ENCODE measurements around the gene HSP90AA1.
"Not testable (repeated sequence)": the region's sequence is repeated elsewhere in the genome, so short reads cannot be mapped to it uniquely, and the experiment has no call there.

The HSP90AA1 gene

GRCh38 chr14:102086972-102087761 is at the start of gene HSP90AA1:
Gene HSP90AA1, minus strand, starts transcription at chr14:102087044. Its CDS starts 666 bp downstream, at chr14:102086378.
- Histone ChIP-seq H3K4me3 (ENCODE audit: low read depth, low read length) (peak within 1 kb of the TSS; percentile 98), H3K27me3 (ENCODE audit: control insufficient read depth, insufficient read depth, low read length) (no peaks in the 10 kb centered on the region), H3K27ac (ENCODE audit: low read depth, low read length) (peak within 1 kb of the TSS; percentile 97), H3K4me1 (ENCODE audit: control insufficient read depth, insufficient read depth, low read length) (peaks cover 15% of the 10 kb centered on the region), H3K9ac (ENCODE audit: low read depth, low read length) (peak within 1 kb of the TSS; percentile 93), H3K36me3 (ENCODE audit: control insufficient read depth, insufficient read depth, low read length) (peaks cover 40% of the 10 kb centered on the region), H3K9me3 (ENCODE audit: control insufficient read depth, insufficient read depth, low read length) (no peaks in the 10 kb centered on the region)

GRCh38 chr14:102135456-102135855 is 48.6 kb upstream of the HSP90AA1 start:
- H3K4me1 ChIP-seq (ENCODE audit: control insufficient read depth, insufficient read depth, low read length); H3K4me3 ChIP-seq (ENCODE audit: low read depth, low read length); H3K9ac ChIP-seq (ENCODE audit: low read depth, low read length); H3K9me3 ChIP-seq (ENCODE audit: control insufficient read depth, insufficient read depth, low read length); H3K36me3 ChIP-seq (ENCODE audit: control insufficient read depth, insufficient read depth, low read length); H3K27ac ChIP-seq (ENCODE audit: low read depth, low read length); H3K27me3 ChIP-seq (ENCODE audit: control insufficient read depth, insufficient read depth, low read length): not testable (repeated sequence)

GRCh38 chr14:102134719-102135118 is 47.9 kb upstream of the HSP90AA1 start:
- H3K4me3 ChIP-seq (ENCODE audit: low read depth, low read length); H3K36me3 ChIP-seq (ENCODE audit: control insufficient read depth, insufficient read depth, low read length); H3K27me3 ChIP-seq (ENCODE audit: control insufficient read depth, insufficient read depth, low read length); H3K4me1 ChIP-seq (ENCODE audit: control insufficient read depth, insufficient read depth, low read length); H3K27ac ChIP-seq (ENCODE audit: low read depth, low read length); H3K9ac ChIP-seq (ENCODE audit: low read depth, low read length); H3K9me3 ChIP-seq (ENCODE audit: control insufficient read depth, insufficient read depth, low read length): not testable (repeated sequence)

- not testable (repeated sequence) for H3K36me3 ChIP-seq (ENCODE audit: control insufficient read depth, insufficient read depth, low read length); H3K9me3 ChIP-seq (ENCODE audit: control insufficient read depth, insufficient read depth, low read length); H3K4me1 ChIP-seq (ENCODE audit: control insufficient read depth, insufficient read depth, low read length); H3K9ac ChIP-seq (ENCODE audit: low read depth, low read length); H3K4me3 ChIP-seq (ENCODE audit: low read depth, low read length); H3K27ac ChIP-seq (ENCODE audit: low read depth, low read length); H3K27me3 ChIP-seq (ENCODE audit: control insufficient read depth, insufficient read depth, low read length)
These were observed 47.2 kb upstream of the HSP90AA1 start for GRCh38 chr14:102134021-102134420.

DNA sequence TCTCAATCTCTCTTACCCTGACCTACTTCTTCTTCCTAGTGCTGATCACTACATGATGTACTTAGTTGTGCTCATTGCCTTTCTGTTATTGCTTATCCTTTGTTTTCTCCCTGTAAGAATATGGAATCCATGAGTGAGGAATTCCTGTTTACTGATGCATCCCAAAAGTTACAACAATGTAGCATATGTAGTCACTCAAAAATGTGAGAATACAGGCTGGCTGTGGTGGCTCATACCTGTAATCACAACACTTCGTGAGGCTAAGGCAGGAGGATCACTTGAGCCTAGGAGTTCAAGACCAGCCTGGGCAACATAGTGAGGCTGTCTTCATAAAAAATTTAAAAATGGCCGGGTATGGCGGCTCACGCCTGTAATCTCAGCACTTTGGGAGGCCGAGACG is 44.9 kb upstream of the HSP90AA1 start:
- no peaks in the 10 kb centered on the region for H3K27me3 ChIP-seq (ENCODE audit: control insufficient read depth, insufficient read depth, low read length)
- H3K9me3 ChIP-seq (ENCODE audit: control insufficient read depth, insufficient read depth, low read length), result no peaks in the 10 kb centered on the region
- H3K27ac ChIP-seq (ENCODE audit: low read depth, low read length), result no peak overlapping the region
- H3K9ac ChIP-seq (ENCODE audit: low read depth, low read length), result no peak overlapping the region
- no peak overlapping the region for H3K4me3 ChIP-seq (ENCODE audit: low read depth, low read length)
- H3K36me3 ChIP-seq (ENCODE audit: control insufficient read depth, insufficient read depth, low read length), result no peaks in the 10 kb centered on the region
- peaks cover 4% of the 10 kb centered on the region; the same call in 1 of the 2 replicates for H3K4me1 ChIP-seq (ENCODE audit: control insufficient read depth, insufficient read depth, low read length)

- H3K27ac ChIP-seq (ENCODE audit: low read depth, low read length), result no peak overlapping the region
These were observed 40.1 kb upstream of the HSP90AA1 start for GRCh38 chr14:102126807-102127455.

GRCh38 chr14:102125546-102125945 is 38.7 kb upstream of the HSP90AA1 start:
- no peak overlapping the region for H3K4me3 ChIP-seq (ENCODE audit: low read depth, low read length)
- no peaks in the 10 kb centered on the region for H3K9me3 ChIP-seq (ENCODE audit: control insufficient read depth, insufficient read depth, low read length)
- no peaks in the 10 kb centered on the region for H3K27me3 ChIP-seq (ENCODE audit: control insufficient read depth, insufficient read depth, low read length)
- H3K36me3 ChIP-seq (ENCODE audit: control insufficient read depth, insufficient read depth, low read length), result no peaks in the 10 kb centered on the region
- H3K9ac ChIP-seq (ENCODE audit: low read depth, low read length), result 0 out of 2 replicates have a peak overlapping the region, but pooled peaks have one; percentile 39
- H3K27ac ChIP-seq (ENCODE audit: low read depth, low read length), result peak overlapping the region; percentile 53
- peaks cover 23% of the 10 kb centered on the region for H3K4me1 ChIP-seq (ENCODE audit: control insufficient read depth, insufficient read depth, low read length)

More at GRCh38 chr14:102126807-102127455, 40.1 kb upstream of the HSP90AA1 start:
- H3K9me3 ChIP-seq (ENCODE audit: control insufficient read depth, insufficient read depth, low read length), result no peaks in the 10 kb centered on the region
- no peaks in the 10 kb centered on the region for H3K27me3 ChIP-seq (ENCODE audit: control insufficient read depth, insufficient read depth, low read length)
- H3K36me3 ChIP-seq (ENCODE audit: control insufficient read depth, insufficient read depth, low read length), result no peaks in the 10 kb centered on the region
- no peak overlapping the region for H3K9ac ChIP-seq (ENCODE audit: low read depth, low read length)
- no peak overlapping the region for H3K4me3 ChIP-seq (ENCODE audit: low read depth, low read length)
- H3K4me1 ChIP-seq (ENCODE audit: control insufficient read depth, insufficient read depth, low read length), result peaks cover 18% of the 10 kb centered on the region

DNA sequence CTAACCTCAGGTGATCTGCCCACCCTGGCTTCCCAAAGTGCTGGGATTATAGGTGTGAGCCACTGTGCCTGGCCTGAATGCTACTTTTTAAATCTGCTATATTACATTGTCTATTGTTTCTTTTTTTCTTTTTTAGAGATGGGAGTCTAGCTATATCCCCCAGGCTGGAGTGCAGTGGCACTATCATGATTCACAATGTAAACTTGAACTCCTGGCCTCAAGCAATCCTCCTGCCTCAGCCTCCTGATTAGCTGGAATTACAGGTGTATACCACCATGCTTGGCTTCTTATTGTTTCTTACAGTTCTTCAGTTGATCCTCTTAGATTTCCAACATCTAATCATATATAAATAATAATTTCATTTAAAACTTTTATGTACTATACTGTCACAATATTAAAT is 37.6 kb upstream of the HSP90AA1 start:
- no peak overlapping the region for H3K4me3 ChIP-seq (ENCODE audit: low read depth, low read length)
- H3K36me3 ChIP-seq (ENCODE audit: control insufficient read depth, insufficient read depth, low read length), result no peaks in the 10 kb centered on the region
- H3K9me3 ChIP-seq (ENCODE audit: control insufficient read depth, insufficient read depth, low read length), result no peaks in the 10 kb centered on the region
- H3K27ac ChIP-seq (ENCODE audit: low read depth, low read length), result no peak overlapping the region
- H3K27me3 ChIP-seq (ENCODE audit: control insufficient read depth, insufficient read depth, low read length), result no peaks in the 10 kb centered on the region
- H3K4me1 ChIP-seq (ENCODE audit: control insufficient read depth, insufficient read depth, low read length), result peaks cover 23% of the 10 kb centered on the region
- no peak overlapping the region for H3K9ac ChIP-seq (ENCODE audit: low read depth, low read length)

DNA sequence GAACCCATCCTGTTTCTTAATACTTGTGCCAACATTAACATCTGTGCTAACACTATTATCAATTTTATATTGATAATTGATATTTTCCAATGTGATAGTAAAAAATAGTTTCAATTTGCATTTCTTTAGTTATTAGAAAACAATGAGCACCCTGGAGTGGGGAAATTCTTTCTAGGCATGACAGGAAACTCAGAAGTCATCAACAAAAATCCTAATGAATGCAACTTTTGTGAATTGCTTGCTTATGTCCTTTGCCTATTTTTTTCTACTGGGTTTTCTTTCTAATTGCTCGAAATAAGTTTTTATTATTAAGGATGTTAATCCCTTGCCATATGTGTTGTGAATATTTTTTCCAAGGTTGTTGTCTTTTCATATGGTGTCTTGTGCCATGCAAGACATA is 34.7 kb upstream of the HSP90AA1 start:
- Histone ChIP-seq H3K27me3 (ENCODE audit: control insufficient read depth, insufficient read depth, low read length) (no peaks in the 10 kb centered on the region), H3K9me3 (ENCODE audit: control insufficient read depth, insufficient read depth, low read length) (no peaks in the 10 kb centered on the region), H3K9ac (ENCODE audit: low read depth, low read length) (no peak overlapping the region), H3K36me3 (ENCODE audit: control insufficient read depth, insufficient read depth, low read length) (no peaks in the 10 kb centered on the region), H3K4me3 (ENCODE audit: low read depth, low read length) (no peak overlapping the region), H3K4me1 (ENCODE audit: control insufficient read depth, insufficient read depth, low read length) (peaks cover 18% of the 10 kb centered on the region), H3K27ac (ENCODE audit: low read depth, low read length) (no peak overlapping the region)

- peaks cover 13% of the 10 kb centered on the region for H3K4me1 ChIP-seq (ENCODE audit: control insufficient read depth, insufficient read depth, low read length)
- H3K9me3 ChIP-seq (ENCODE audit: control insufficient read depth, insufficient read depth, low read length), result no peaks in the 10 kb centered on the region
- no peaks in the 10 kb centered on the region for H3K36me3 ChIP-seq (ENCODE audit: control insufficient read depth, insufficient read depth, low read length)
- H3K27me3 ChIP-seq (ENCODE audit: control insufficient read depth, insufficient read depth, low read length), result no peaks in the 10 kb centered on the region
- H3K9ac ChIP-seq (ENCODE audit: low read depth, low read length), result no peak overlapping the region
- H3K4me3 ChIP-seq (ENCODE audit: low read depth, low read length), result no peak overlapping the region
- no peak overlapping the region for H3K27ac ChIP-seq (ENCODE audit: low read depth, low read length)
These were observed 34.0 kb upstream of the HSP90AA1 start for GRCh38 chr14:102120888-102121287.

GRCh38 chr14:102117852-102118251 is 31.0 kb upstream of the HSP90AA1 start:
- no peak overlapping the region for H3K4me3 ChIP-seq (ENCODE audit: low read depth, low read length)
- H3K27me3 ChIP-seq (ENCODE audit: control insufficient read depth, insufficient read depth, low read length), result no peaks in the 10 kb centered on the region
- no peaks in the 10 kb centered on the region for H3K36me3 ChIP-seq (ENCODE audit: control insufficient read depth, insufficient read depth, low read length)
- no peaks in the 10 kb centered on the region for H3K9me3 ChIP-seq (ENCODE audit: control insufficient read depth, insufficient read depth, low read length)
- H3K27ac ChIP-seq (ENCODE audit: low read depth, low read length), result no peak overlapping the region
- 0 out of 2 replicates have a peak, but pooled peaks cover 5% of the 10 kb centered on the region for H3K4me1 ChIP-seq (ENCODE audit: control insufficient read depth, insufficient read depth, low read length)
- H3K9ac ChIP-seq (ENCODE audit: low read depth, low read length), result no peak overlapping the region
